ENCODE results near the gene ADISSP. TPM values are rescaled to one million over a fixed set of nuclear protein-coding genes. Genes with fewer than 3 reads are reported as not detected.
A peak's percentile ranks its signal among the peaks of the same experiment; 100 is the strongest.

Gene ADISSP
- 10 to 100 TPM; 13.3 to 19.8 TPM for total RNA-seq
- long read RNA-seq, partial matches to known transcripts: 0 of 4 reads
- long read RNA-seq, other reads (novel, unspliced or antisense): 0 of 4 reads

- intact Hi-C loops (cut with DNase I, micrococcal nuclease): no loop called here
- ATAC-seq: peak; percentile 92
- DNase-seq: peak; percentile 98 to 99
Observed at GRCh38 chr20:3767427-3768341, at the start of gene ADISSP. Gene ADISSP (minus strand): TSS chr20:3767753. CDS start chr20:3760100, 7,653 bp downstream.

DNA sequence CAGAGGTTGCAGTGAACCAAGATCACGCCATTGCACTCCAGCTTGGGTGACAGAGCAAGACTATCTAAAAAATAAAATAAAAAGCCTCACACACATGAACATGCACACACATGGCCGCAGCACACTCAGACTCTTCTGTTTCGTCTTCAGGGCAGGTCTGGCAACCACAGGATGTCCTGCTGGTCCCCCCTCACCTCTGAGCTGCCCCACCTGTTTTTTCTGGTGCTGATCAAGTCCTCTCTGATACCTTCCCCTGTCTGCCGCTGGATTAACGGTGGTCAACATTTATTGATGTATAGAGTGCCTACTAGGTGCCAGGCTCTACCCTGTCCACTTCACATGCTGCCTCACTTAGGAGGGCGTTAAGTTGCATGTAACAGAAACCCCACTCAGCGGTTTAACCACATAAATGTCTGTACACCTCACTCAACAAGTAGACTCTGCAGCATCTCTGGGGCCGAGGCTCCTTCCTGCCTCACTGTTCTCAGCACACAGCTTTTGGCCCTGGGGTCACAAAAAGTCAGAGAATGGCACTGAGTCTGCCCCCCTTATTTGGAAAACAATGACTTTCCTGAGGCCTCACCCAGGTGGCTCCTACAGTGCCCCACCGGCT is 48.3 kb upstream of the ADISSP start:
- intact Hi-C loops (cut with DNase I, micrococcal nuclease): no loop called here
- peak in 1 of 2 donors; percentile 24 for DNase-seq

GRCh38 chr20:3814928-3815495 is 47.5 kb upstream of the ADISSP start:
- intact Hi-C loops (cut with DNase I, micrococcal nuclease): no loop called here
- ATAC-seq (no peak), DNase-seq (peak in 1 of 2 donors; percentile 23)

More for the DNA sequence above, 48.3 kb upstream of the ADISSP start:
- no peak for ATAC-seq

DNA sequence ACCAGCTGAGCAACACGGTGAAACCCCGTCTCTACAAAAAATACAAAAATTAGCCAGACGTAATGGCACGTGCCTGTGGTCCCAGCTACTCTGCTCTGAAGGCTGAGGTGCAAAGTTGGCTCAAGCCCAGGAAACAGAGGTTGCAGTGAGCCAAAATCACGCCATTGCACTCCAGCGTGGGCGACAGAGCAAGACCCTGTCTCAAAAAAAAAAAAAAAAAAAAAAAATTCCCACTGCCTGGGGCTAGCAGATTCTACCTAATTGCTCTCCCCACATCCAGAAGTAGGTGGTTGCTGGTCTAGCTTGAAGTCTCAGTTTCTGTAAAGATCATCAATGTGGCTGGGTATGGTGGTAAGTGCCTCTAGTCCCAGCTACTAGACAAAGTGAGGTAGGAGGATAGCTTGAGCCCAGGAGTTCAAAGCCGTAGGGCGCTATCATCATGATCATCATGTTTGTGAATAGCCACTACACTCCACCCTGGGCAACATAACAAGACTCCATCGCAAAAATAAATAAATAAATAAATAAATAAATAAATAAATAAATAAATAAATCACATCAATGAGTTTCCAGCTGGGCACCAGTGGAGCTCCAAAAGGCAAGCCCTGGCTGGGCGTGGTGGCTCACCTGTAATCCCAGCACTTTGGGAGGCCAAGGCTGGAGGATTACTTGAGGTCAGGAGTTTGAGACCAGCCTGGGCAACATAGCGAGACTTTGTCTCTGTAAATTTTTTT is 46.5 kb upstream of the ADISSP start:
- intact Hi-C loops (cut with DNase I, micrococcal nuclease): no loop called here
- DNase-seq (peak in 1 of 2 donors; percentile 27), ATAC-seq (no peak)

GRCh38 chr20:3812975-3813847 is 45.7 kb upstream of the ADISSP start:
- intact Hi-C loops (cut with DNase I, micrococcal nuclease): no loop called here
- ATAC-seq (no peak), DNase-seq (peak in 1 of 2 donors; percentile 33)

- ATAC-seq: no peak
Observed at GRCh38 chr20:3812259-3812681, 44.7 kb upstream of the ADISSP start.

DNA sequence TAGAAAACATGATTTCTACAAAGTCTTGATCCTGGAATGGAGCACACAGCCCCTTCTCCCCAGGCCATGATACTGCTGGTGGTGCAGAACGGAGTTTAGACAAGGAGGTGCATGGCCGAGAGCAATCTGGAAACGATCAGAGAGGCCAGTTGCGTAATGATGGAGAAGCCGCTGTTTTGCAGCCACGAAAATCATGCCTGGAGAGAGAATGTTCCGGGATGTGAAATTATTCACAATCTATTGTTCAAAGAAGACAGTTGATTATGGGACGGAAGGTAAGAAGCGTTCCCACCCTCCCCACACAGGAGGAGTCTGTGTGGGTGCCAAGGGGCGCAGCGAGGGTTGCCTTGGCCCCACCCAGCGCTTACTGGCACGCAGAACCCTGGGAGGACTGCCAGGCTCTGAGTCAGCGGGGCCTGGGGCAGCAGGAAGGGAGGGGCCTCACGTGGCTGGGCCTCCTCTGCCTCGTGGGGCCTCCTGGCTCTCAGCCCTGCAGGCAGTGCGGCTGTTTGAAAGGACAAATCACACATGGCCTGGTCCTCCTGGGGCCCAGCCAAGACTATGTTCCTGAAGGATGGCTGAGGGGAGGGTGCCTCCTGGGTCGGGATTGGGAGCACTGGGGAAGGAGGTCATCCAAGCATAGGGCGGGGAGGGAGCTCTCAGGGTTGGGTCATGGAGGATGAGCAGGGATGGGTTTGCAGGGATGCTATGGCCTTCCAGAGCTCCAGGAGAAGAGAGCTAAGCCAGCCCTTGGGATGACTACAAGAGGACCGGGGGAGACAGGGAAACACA is 44.1 kb upstream of the ADISSP start:
- ATAC-seq (peak; percentile 82), DNase-seq (peak; percentile 98 to 99)
- intact Hi-C loops (cut with DNase I, micrococcal nuclease): no loop called here

More at GRCh38 chr20:3812259-3812681, 44.7 kb upstream of the ADISSP start:
- intact Hi-C loops (cut with DNase I, micrococcal nuclease): no loop called here
- peak in 1 of 2 donors; percentile 28 for DNase-seq

GRCh38 chr20:3808544-3808943 is 41.0 kb upstream of the ADISSP start:
- intact Hi-C loops (cut with DNase I, micrococcal nuclease): no loop called here
- no peak for DNase-seq
- ATAC-seq: no peak

GRCh38 chr20:3804781-3805180 is 37.2 kb upstream of the ADISSP start:
- ATAC-seq (no peak), DNase-seq (peak in 1 of 2 donors; percentile 22)
- intact Hi-C loops (cut with DNase I, micrococcal nuclease): no loop called here

DNA sequence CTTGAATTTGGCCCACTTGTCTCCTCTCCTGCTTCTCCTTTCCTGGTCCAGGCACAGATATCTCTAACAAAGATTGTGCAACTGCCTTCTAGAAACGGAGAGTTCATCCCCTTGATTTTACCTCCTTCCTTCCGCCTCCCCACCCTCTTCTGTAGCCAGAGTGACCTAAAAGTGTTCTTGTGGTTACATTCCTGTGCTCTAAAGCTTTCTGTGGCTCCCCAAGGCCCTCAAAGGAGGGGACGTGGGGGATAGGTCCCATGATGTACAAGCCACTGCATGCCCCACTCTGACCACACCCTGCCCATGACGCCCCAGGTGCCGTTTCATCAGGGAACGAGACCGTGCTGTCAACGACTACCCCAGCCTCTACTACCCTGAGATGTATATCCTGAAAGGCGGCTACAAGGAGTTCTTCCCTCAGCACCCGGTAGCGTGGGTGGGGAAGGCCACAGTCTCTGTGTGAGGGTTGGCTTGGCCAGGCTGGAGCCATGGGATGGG is 36.8 kb upstream of the ADISSP start:
- DNase-seq (no peak), ATAC-seq (no peak)
- intact Hi-C loops (cut with DNase I, micrococcal nuclease): no loop called here

- intact Hi-C loops (cut with DNase I, micrococcal nuclease): no loop called here
- no peak for DNase-seq
- ATAC-seq: no peak
Observed at GRCh38 chr20:3803854-3804253, 36.3 kb upstream of the ADISSP start.

- ATAC-seq: no peak
- intact Hi-C loops (cut with DNase I, micrococcal nuclease): no loop called here
- DNase-seq: no peak
Observed at GRCh38 chr20:3803289-3803688, 35.7 kb upstream of the ADISSP start.

- ATAC-seq (no peak), DNase-seq (no peak)
Observed at GRCh38 chr20:3802524-3803239, 35.1 kb upstream of the ADISSP start.

GRCh38 chr20:3801846-3802245 is 34.3 kb upstream of the ADISSP start:
- intact Hi-C loops (cut with DNase I, micrococcal nuclease): no loop called here
- no peak for ATAC-seq
- DNase-seq: no peak

More at GRCh38 chr20:3802524-3803239, 35.1 kb upstream of the ADISSP start:
- intact Hi-C loops (cut with DNase I, micrococcal nuclease): no loop called here

- DNase-seq: no peak
- intact Hi-C loops (cut with DNase I, micrococcal nuclease): no loop called here
- no peak for ATAC-seq
Observed at GRCh38 chr20:3801299-3801698, 33.7 kb upstream of the ADISSP start.

GRCh38 chr20:3800878-3801260 is 33.3 kb upstream of the ADISSP start:
- intact Hi-C loops (cut with DNase I, micrococcal nuclease): no loop called here
- ATAC-seq (no peak), DNase-seq (no peak)

Measured in left colon (tissue), 2 donors.